Loucy (cell line): ENCODE data around the gene TNS2.

Experiments
- H2AFZ ChIP-seq: fragments of 200-600 bp; sonication (generic); 2 replicates; pipeline ENCODE4 v1.6.0; 2016; ENCODE audit warnings: antibody characterized with exemption, mild to moderate bottlenecking, low read length, moderate library complexity
- H3F3A ChIP-seq: fragments of 200-600 bp; 2 replicates; pipeline ENCODE4 v1.6.0; 2016; ENCODE audit warnings: antibody characterized with exemption, low read depth, mild to moderate bottlenecking
- H3K27me3 ChIP-seq: fragments of 200-600 bp; sonication (generic); 2 replicates; pipeline ENCODE4 v1.6.1; 2014; ENCODE audit warnings: low read length, mild to moderate bottlenecking; ENCODE audit not compliant: insufficient read depth, poor library complexity, severe bottlenecking
- H3K36me3 ChIP-seq: fragments of 200-600 bp; sonication (generic); 2 replicates; pipeline ENCODE4 v1.6.1; 2016; ENCODE audit warnings: low read length; ENCODE audit not compliant: insufficient read depth
- H3K4me1 ChIP-seq: fragments of 200-600 bp; sonication (generic); 2 replicates; pipeline ENCODE4 v1.5.1; 2014; ENCODE audit warnings: low read length, mild to moderate bottlenecking; ENCODE audit not compliant: insufficient read depth, poor library complexity, severe bottlenecking
- H3K4me2 ChIP-seq: fragments of 200-600 bp; sonication (generic); 2 replicates; pipeline ENCODE4 v1.6.0; 2014; ENCODE audit warnings: antibody characterized with exemption, low read length, low read depth, mild to moderate bottlenecking; ENCODE audit not compliant: poor library complexity, severe bottlenecking
- H3K4me3 ChIP-seq: fragments of 200-600 bp; sonication (generic); 2 replicates; pipeline ENCODE4 v1.5.1; 2014; ENCODE audit warnings: low read length, mild to moderate bottlenecking, mixed read lengths; ENCODE audit not compliant: poor library complexity, severe bottlenecking
- H3K79me2 ChIP-seq: fragments of 200-600 bp; sonication (generic); 2 replicates; pipeline ENCODE4 v1.6.1; 2014; ENCODE audit warnings: low read length; ENCODE audit not compliant: insufficient read depth
- H3K9ac ChIP-seq: fragments of 200-600 bp; sonication (generic); 2 replicates; pipeline ENCODE4 v1.6.0; 2014; ENCODE audit warnings: mild to moderate bottlenecking, low read depth, low read length, moderate library complexity; ENCODE audit not compliant: poor library complexity, severe bottlenecking
- H3K9me2 ChIP-seq: fragments of 200-600 bp; sonication (generic); replicated peaks from 2 replicates; pipeline ENCODE4 v1.6.1; 2016; ENCODE audit warnings: low read depth, low read length, mixed read lengths
- H3K9me3 ChIP-seq: fragments of 200-600 bp; sonication (generic); 2 replicates; pipeline ENCODE4 v1.6.1; 2014; ENCODE audit warnings: mild to moderate bottlenecking, antibody characterized with exemption, low read length, low read depth; ENCODE audit not compliant: insufficient read depth
- H4K20me1 ChIP-seq: fragments of 200-600 bp; sonication (generic); 2 replicates; pipeline ENCODE4 v1.6.0; 2014; ENCODE audit warnings: antibody characterized with exemption, low read length, mild to moderate bottlenecking; ENCODE audit not compliant: insufficient read depth, poor library complexity, severe bottlenecking
- CTCF ChIP-seq: fragments of 200-600 bp; sonication (generic); conservative IDR thresholded peaks from 2 replicates; pipeline ENCODE4 v1.5.1; 2014; ENCODE audit warnings: mild to moderate bottlenecking, antibody characterized with exemption, low read length
- EZH2phosphoT487 ChIP-seq: fragments of 200-600 bp; IDR thresholded peaks from 2 replicates; pipeline ENCODE4 v1.6.1; 2018; ENCODE audit warnings: antibody characterized with exemption, mild to moderate bottlenecking, moderate library complexity, borderline replicate concordance

The TNS2 gene

GRCh38 chr12:53049571-53050318 is at the start of gene TNS2:
TNS2 (plus strand) TSS chr12:53050065; CDS start chr12:53050186, 121 bp downstream.
- H3K9ac ChIP-seq, result no peak within 1 kb of the TSS
- no peaks in the 10 kb centered on the region for H3K9me3 ChIP-seq
- H3K9me2 ChIP-seq, result no peaks in the 10 kb centered on the region
- TF ChIP-seq CTCF, result no peak
- TF ChIP-seq EZH2phosphoT487, result no peak
- no peak within 1 kb of the TSS for H2AFZ ChIP-seq
- H3K4me1 ChIP-seq, result peaks cover 14% of the 10 kb centered on the region
- no peaks in the 10 kb centered on the region for H3K36me3 ChIP-seq
- no peaks in the 10 kb centered on the region for H3K79me2 ChIP-seq
- no peak within 1 kb of the TSS for H3K4me2 ChIP-seq
- H3F3A ChIP-seq, result no peaks in the 10 kb centered on the region
- H3K4me3 ChIP-seq, result no peak within 1 kb of the TSS
- H3K27me3 ChIP-seq, result no peaks in the 10 kb centered on the region
- H4K20me1 ChIP-seq, result no peaks in the 10 kb centered on the region

- peaks cover 28% of the 10 kb centered on the region for H4K20me1 ChIP-seq
- peaks cover 32% of the 10 kb centered on the region for H3K4me1 ChIP-seq
- peaks cover 2% of the 10 kb centered on the region; the same call in 1 of the 2 replicates for H3F3A ChIP-seq
- H3K79me2 ChIP-seq, result peaks cover 39% of the 10 kb centered on the region
- no peaks in the 10 kb centered on the region for H3K9me2 ChIP-seq
- H3K4me3 ChIP-seq, result no peak overlapping the region
- no peaks in the 10 kb centered on the region for H3K27me3 ChIP-seq
- no peak overlapping the region for H2AFZ ChIP-seq
- no peaks in the 10 kb centered on the region for H3K9me3 ChIP-seq
- TF ChIP-seq EZH2phosphoT487, result no peak
- no peak for TF ChIP-seq CTCF
- H3K36me3 ChIP-seq, result no peaks in the 10 kb centered on the region
- H3K4me2 ChIP-seq, result no peak overlapping the region
- no peak overlapping the region for H3K9ac ChIP-seq
Observed at GRCh38 chr12:53004178-53004577, 45.7 kb upstream of the TNS2 start.

- H3F3A ChIP-seq, result peaks cover 2% of the 10 kb centered on the region; the same call in 1 of the 2 replicates
- H3K9me2 ChIP-seq, result no peaks in the 10 kb centered on the region
- H3K4me3 ChIP-seq, result no peak overlapping the region
- H4K20me1 ChIP-seq, result peaks cover 32% of the 10 kb centered on the region
- peak overlapping the region; percentile 88 for H3K9ac ChIP-seq
- H3K4me1 ChIP-seq, result peaks cover 36% of the 10 kb centered on the region
- H2AFZ ChIP-seq, result no peak overlapping the region
- no peaks in the 10 kb centered on the region for H3K27me3 ChIP-seq
- TF ChIP-seq CTCF (no peak), EZH2phosphoT487 (no peak)
- H3K36me3 ChIP-seq, result 0 out of 2 replicates have a peak, but pooled peaks cover 3% of the 10 kb centered on the region
- H3K4me2 ChIP-seq, result peak overlapping the region; percentile 88
- H3K79me2 ChIP-seq, result peaks cover 43% of the 10 kb centered on the region
- no peaks in the 10 kb centered on the region for H3K9me3 ChIP-seq
Observed at GRCh38 chr12:53004582-53004981, 45.3 kb upstream of the TNS2 start.
